Hematopoietic multipotent progenitor cell treated with erythropoietin and hydrocortisone succinate and interleukin-3 and kit ligand, for 6 days (in vitro differentiated cells): ENCODE data around the gene SNRNP48.

Experiments used
- DNase-seq: peaks from one replicate; pipeline ENCODE4 v3.0.0-alpha.2; 2015

The SNRNP48 gene, protein sequence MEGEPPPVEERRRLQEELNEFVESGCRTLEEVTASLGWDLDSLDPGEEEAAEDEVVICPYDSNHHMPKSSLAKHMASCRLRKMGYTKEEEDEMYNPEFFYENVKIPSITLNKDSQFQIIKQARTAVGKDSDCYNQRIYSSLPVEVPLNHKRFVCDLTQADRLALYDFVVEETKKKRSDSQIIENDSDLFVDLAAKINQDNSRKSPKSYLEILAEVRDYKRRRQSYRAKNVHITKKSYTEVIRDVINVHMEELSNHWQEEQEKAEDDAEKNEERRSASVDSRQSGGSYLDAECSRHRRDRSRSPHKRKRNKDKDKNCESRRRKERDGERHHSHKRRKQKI

DNA sequence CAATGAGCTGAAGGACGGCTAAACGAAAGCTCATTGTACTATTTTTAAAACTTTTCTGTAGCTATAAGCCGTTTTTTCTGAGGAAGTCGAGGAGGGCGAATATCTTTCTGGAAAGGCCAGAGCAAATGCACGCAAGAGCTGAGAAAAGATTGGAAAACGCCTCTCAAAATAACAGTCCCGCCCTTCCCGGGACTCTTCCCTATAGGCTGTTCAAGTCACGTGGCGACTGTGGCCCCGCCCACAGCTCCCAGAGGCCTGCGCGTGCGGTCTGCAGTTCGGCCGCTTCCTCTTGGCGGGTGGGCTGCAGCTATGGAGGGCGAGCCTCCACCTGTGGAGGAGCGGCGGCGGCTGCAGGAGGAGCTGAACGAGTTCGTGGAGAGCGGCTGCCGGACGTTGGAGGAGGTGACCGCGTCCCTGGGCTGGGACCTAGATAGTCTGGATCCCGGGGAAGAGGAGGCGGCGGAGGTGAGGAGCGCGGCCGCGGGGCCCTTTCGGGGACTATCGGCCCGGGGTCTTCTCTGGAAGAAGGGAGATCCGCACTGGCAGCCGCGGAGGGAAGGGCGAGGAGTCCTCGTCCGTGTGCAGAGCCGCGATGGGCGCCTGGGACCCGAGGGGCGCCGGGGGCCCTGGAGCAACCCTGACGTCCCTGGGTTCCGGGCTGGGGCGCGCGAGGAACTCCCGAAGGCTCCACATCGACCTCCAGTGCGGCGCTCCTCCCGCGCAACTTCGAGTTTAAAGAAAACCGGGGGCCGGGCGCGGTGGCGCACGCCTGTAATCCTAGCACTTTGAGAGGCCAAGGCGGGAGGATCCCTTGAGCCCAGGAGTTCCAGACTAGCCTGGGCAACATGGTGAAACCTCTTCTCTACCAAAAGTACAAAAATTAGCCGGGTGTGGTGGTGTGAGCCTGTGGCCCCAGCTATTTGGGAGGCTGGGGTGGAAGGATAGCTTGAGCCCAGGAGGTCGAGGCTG, at the start of gene SNRNP48:
SNRNP48 (plus strand) TSS at position 250 of the 969 bp plus-strand sequence; CDS start at position 310, 60 bp downstream.
- peak; percentile 99 for DNase-seq

DNA sequence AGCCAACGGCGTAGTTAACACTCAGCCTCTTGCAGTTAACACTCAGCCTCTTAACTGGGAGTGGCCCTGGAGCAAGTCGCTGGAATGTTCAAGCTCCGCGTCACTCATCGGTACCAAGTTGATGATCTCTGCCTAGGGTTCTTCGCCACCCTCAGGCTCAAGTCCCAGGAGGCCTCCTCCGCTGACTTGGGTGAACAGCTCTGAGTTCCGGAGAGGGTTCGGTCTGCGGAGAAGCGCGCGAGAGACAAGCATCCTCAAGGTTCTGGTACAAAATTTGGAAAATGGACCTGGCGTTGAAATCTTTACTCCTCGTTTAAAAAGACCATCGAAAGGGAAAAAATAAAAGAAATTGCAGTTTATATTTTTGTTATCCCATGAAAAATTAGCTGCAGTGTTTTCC, 49.4 kb upstream of the SNRNP48 start:
- no peak for DNase-seq

DNA sequence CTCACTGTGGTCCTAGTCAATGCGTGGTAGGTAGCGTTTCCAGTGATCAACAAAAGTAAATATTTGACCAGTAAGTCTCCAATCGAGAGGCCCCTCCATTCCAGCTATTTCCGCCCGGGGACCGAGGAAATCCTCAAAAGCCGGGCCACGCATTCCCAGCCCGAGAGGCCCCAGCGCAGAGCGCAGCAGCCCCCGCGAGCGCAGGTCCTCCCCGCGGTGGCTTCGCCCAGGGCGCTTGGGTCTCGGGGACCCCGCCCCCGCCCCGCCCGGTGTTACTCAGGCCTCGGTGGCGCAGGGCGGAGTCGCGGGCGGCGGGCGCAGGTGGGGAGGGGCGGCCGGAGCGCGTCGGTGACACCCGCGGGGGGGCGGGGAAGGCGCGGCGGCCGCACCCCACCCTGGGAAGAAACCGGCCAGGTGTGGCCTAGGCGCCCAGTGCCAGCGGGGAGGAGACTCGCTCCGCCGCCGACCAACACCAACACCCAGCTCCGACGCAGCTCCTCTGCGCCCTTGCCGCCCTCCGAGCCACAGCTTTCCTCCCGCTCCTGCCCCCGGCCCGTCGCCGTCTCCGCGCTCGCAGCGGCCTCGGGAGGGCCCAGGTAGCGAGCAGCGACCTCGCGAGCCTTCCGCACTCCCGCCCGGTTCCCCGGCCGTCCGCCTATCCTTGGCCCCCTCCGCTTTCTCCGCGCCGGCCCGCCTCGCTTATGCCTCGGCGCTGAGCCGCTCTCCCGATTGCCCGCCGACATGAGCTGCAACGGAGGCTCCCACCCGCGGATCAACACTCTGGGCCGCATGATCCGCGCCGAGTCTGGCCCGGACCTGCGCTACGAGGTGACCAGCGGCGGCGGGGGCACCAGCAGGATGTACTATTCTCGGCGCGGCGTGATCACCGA, 48.6 kb upstream of the SNRNP48 start, which contains the start of gene DSP:
DSP (plus strand) TSS at position 497 of the 890 bp plus-strand sequence; CDS start at position 742, 245 bp downstream.
- peak; percentile 27 for DNase-seq

DNA sequence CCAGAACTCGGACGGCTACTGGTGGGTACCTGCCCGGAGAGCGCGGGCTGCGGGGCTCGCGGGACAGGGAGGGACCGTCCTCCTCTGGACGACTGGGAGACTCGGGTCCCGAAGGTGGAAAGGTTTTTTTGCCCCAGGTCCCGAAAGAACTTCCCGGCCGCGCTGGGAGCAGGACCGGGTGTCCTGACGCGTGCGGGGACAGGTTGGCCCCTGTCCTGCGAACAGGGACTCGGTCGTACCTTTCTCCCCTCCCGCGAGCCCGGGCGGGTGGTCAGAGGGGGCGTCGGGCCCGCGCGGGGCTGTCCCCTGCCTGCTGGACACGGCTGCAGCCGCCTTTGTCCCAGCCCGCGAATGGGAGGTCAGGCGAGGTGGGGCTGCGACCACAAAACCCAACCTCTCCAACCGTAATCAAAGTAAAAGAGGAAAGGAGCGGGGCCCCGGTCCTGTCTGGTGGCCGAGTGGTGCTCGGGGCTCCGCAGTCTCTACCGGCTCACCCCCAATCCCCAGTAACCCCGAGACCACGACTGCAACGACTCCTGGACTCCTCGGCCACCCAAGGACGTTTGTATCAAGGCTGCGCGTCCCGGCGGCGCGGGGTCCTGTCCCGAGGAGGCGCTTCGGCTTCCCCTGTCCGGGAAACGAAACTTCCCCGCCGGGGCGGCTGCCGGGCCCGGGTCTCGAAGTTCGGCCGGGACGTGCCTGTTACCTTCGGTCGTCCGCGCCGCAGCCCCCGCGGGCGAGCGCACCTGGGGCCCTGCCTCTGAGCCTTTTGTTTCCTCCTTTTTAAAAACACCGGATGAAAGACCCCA, 47.7 kb upstream of the SNRNP48 start:
- DNase-seq, result no peak

DNA sequence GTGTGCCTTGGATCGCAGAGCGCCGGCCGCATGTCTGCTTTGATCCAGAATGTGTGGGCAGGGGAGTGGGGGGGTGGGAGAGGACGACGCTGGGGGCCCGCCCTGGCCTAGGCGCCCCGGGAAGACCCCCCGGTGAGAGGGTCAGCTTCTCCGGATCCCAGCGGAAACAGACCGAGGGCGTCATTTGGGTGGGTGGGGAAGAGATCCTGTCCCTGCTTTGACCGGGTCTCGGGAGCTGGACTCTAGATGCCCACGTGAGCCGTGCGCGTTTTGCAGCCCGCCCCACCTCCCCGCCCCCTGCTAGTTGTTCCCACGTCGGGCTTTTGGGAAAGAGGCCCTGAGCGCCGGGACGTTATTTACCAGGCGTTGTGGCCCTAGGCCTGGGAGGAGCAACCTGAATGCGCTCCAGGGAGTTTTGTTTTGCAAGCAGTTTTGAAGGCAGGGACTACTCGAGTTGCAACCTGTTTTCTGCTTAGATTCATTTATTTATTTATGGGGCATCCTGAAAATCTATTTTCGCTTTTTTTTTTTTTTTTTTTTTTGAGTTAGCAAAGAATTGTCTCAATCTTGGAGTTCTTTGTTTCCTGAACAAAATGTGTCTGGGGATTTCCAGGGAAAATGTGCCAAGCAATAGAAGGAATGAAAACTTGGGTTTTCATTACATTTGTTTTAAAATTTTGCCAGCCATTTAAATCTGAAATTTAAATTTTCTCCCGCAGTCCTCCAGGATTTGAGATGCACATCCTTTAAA, 46.9 kb upstream of the SNRNP48 start:
- no peak for DNase-seq

DNA sequence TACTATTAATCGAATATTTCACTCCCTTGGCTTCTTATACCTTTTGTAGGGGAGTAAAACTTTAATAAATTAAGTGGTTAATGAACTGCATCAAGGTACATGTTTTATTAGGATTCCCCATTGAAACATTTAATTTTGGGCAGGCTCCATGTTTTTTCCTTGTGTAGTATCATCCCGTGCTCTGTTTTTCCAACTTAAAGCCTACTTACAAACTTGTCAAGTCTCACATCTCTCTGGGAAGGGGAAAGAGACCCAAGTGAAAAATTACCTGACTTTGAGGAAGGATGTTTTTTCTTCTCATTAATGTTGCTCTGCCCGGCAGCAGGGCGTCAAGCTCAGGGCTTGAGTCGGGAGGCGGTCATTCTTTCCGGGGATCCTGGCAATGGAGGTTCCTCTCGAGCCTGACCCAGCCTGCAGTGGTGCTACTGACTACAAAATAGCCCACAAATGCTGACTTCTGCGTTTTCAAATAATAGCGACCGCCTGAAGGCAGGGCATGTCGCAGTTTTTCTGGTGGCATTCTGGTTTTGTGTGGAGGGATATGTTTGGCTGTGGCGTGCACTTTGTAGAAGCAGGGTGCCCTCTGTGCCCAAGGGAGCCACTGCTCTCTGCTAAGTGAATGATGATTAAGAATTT, 46.1 kb upstream of the SNRNP48 start:
- DNase-seq, result no peak

DNA sequence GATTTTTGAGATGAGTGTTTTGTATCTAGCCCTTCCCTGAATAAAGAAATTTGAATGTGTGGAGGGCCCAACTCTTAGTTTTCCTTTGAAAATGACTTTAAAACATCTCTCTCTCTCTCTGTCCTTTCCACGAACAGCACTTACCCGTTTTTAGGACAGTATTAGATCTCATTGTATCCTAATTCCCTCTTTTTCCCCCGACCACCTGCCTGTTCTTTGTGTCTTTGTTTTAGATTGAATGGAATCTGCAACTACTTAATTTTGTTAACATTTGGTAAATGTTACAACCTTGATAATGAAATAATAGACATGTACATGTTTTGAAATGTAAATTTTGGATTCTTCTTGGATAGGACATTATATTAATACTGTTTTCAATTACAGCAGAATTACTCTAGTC, 45.4 kb upstream of the SNRNP48 start:
- DNase-seq, result no peak

DNA sequence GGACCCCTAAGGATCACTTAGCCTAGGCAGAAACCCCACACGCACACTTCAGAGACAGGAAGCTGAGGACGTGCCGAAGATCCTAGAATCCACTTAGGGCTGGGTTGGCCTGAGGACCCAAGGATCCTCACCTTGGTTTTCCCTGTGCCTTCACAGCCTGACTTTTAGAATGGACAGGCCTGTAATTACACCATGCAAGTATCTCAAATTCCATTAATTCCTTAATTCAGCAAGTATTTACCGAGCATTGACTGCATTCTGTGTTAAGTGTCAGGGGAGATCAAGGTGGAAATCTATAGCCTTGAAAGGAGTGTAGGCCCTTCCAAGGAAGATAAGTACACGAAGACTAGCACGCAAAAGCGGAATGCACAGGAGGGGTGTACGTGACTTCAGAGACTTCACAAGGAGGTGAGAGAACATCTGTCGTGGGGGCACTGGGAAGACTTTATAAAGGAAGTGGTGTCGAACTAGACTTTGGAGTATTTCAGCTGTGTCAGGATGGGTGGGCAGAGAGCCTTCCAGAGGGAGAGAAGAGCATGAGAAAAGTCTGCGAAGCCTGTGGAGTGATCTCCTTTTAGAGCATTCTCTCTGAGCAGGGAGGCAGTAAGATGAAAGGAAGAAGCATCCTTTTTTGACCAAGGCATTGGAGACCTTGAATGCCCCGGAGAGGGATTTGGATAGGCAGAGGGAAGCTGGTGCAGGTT, 44.5 kb upstream of the SNRNP48 start:
- DNase-seq, result no peak

DNA sequence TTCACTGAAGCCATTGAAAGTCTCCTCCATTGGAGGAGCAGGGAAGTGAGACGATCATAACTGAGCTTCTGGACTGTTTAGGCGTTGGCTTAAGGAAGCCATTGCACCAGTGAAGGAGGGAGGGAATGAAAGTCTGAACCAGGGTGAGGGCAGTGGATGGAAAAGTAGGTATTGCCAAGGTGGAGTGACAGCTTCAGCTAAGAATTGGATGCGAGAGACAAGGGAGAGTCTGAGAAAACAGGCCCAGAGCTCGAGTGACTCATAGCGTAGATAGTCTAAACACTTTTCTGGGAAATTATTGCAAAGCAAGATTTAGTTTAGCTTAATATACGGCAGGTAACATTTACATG, 44.0 kb upstream of the SNRNP48 start:
- DNase-seq, result no peak

DNA sequence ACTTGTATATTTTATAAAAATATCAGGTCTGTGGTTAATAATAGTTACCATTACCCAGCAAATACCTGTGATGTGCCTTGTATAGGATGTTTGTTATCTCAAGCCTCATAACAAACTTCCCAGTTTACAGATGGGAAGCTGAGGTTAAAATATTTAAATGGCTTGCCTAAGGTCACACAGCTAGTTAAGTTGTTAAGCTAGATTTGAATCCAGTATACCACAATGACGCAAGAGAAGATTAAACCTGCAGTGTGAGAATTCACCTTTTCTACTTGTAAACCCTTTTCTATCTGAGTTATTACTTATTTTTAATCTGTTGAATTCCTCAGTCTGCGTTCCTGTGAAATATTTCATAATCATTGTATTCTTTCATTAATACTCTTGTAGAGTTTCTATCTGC, 43.6 kb upstream of the SNRNP48 start:
- no peak for DNase-seq

DNA sequence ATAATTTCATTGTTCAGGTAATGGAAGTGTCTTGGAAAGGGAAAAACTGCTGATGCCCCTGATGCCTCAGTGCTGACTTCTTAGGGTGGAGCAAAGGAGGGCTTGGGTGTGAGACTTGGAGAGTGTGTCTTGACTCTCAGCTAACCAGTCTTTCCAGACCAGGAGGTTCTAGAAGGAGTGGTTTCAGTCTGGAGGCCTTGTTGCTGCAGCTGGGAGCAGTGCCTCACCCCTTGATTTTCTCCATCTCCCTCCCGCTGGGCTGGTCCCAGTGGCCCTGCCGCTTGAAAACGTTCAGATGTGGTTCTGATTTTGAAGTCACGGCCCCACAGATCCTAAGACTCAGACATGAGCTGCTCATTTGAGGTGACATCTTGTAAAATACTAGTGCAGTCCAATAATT, 43.1 kb upstream of the SNRNP48 start:
- DNase-seq, result no peak

DNA sequence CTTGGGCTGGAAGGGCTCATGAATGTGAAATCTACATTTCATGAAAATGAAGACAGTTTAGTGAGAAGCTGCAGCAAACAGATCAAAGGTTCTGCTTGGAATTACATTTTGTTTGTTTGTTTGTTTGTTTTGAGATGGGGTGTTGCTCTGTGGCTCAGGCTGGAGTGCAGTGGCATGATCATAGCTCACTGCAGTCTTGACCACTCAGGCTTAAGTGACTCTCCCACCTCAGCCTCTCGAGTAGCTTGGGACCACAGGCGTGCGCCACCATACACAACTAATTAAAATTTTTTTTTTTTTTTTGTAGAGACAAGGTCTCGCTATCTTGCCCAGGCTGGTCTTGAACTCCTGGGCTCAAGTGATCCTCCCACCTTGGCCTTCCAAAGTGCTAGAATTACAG, 42.7 kb upstream of the SNRNP48 start:
- no peak for DNase-seq

DNA sequence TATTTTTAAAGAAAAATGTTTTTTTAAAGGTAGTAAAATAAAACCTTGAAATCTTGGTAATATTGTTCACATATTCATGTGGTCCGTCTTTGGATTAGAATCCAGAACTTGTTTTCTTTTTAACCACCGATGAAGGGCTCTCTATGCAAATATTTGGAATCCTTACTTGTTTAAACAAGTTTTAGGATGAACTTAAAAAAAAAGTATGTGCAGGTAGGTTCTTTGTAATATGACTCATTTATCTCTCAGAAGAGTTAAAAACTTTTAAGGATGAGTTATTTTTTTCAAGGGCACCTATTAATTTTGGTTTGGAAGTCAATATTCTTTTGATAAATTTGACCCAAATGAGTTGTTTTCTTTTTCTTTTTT, 39.6 kb upstream of the SNRNP48 start:
- no peak for DNase-seq

DNA sequence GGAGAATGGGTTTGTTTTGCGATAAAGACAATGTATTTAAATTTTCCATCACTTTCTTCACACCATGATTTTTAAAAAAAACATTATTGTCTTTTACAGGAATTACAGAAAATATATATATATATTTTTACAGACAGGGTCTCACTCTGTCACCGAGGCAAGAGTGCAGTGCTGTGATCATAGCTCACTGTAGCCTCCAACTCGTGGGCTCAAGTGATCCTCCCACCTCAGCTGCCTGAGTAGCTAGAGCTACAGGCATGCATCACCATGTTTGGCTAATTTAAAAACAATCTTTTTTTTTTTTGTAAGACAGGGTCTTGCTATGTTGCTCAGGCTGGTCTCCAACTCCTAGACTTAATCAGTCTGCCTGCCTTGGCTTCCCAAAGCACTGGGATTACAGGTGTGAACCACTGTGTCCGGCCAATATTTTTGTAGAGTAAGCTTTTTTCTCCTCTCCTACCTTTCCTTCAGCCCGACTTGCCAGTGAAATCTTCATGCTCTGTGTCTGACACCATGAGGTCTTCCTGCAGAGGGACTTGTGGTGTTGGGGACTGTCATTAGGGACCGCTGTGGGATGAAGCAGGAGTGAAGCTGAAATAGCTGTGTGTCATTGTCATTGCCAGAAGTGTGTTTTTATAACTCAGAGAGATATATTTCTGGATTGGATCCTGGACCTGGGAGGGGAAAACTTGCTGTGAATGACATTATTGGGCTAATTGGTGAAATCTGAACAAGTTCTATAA, 35.3 kb upstream of the SNRNP48 start:
- no peak for DNase-seq

DNA sequence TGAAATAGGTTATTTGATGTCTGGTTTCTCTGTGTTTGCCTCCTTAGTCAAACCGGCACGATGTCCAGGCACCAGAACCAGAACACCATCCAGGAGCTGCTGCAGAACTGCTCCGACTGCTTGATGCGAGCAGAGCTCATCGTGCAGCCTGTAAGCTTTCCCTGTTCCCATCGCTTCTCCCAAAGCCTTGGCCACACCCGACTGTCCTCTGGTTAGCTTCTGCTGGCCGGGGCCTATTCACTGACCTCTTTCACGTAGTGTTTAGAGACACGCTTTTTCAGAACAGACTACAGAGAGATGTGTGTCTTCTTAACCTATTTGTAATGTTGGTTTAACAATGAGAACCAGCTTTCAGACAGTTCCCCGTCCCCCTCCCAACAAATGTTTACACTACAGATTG, 34.3 kb upstream of the SNRNP48 start:
- no peak for DNase-seq

DNA sequence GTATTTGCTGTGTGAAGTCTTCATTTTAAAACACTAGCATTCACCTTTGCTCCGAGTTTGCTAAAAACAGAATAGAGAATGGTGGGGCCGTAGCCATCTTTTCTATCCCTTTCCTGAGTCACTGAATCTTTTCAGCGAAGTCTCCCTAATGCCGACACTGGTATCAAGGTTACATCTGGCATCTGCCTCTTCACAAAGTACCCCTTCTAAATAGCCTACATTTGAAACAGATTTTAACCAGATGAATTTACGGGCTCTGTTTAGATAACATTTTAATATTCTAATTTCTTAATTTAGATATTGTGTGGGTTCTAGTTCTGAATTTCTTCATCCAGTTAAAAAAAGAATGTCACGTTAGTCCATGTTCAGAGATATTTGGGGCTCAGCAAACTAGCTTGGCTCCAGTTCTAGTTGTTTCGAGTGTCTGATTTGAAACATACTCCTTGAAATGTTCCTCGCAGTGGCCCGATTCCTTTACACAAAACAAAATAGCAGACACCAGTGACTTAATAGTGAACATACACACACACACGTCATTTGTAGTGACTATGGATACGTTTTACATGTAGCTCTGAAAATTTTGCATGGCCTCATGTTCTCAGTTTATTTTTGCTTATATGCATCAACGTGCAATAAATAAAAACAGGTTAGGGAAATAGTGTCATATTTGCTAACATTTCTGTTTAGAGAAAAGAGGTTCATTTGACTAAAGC, 33.4 kb upstream of the SNRNP48 start:
- DNase-seq, result no peak

DNA sequence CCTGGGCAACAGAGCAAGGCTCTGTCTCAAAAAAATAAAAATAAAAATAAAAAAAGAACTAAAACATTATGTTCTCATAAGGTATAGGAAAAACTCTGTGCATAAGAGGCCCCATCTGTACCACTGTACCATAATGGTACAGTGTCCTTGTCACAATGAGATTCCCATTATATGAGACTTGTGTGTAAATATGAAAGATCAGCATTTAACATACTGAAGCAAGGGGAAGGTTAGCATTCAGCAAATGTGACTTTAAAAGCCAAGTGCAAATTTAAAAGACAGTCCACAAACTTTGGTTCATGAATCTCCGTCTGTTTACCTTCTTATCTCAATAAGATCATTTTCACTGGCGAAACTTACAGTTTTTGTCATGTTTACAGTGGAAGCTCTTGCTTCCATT, 32.3 kb upstream of the SNRNP48 start:
- no peak for DNase-seq

DNA sequence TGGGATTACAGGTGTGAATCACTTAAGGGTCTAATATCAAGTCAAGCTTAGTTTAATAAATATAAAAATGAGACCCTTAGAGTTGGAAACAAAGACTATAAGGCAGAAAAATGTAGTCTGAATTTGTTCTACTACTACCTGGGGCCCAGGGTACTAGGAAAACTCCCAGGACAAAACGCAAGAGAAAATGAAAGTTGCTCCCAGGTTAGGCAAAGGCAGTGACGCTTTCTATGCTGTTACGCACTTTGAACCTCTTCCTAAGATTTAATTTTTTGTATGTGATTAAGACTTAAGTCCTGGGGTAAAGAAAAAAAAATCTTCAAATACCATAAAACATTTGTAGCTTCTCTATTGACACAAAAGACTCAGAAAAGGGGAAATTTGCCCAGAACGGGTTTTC, 31.2 kb upstream of the SNRNP48 start:
- DNase-seq, result no peak

DNA sequence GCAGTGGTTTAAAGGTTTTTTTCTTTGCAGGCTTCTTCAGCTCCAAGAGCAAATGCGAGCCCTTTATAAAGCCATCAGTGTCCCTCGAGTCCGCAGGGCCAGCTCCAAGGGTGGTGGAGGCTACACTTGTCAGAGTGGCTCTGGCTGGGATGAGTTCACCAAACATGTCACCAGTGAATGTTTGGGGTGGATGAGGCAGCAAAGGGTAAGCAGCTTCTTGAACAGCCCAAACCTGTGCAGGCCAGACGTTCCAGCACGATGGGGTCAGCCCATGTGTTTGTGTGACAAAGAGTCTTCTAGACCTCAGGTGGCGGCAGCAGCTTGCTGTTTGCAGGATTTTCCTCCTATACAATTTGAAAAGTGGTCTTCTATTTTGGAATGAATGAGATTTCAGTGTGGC, 30.8 kb upstream of the SNRNP48 start:
- DNase-seq, result no peak
